A549 (cell line): ENCODE measurements around the gene KLK2.

Source experiments
- CEBPB ChIP-seq, 2 experiments: fragments of >200 bp in 1 of 2; sonication (Bioruptor Twin) in 1 of 2; formaldehyde crosslinking in 1 of 2; IDR thresholded peaks; 2 replicates each; pipeline ENCODE4 v1.6.1; 2012 to 2016
- CHD2 ChIP-seq: fragments of 150-350 bp; IDR thresholded peaks from 2 replicates; pipeline ENCODE4 v1.6.1; 2014; ENCODE audit warnings: low read length; ENCODE audit not compliant: partially characterized antibody
- CTCF ChIP-seq: fragments of >200 bp; sonication (Bioruptor Twin); formaldehyde crosslinking; IDR thresholded peaks from 3 replicates; pipeline ENCODE4 v1.5.1; 2016
- HDAC2 ChIP-seq: fragments of 200-600 bp; sonication (generic); IDR thresholded peaks from 2 replicates; pipeline ENCODE4 v1.6.1; 2016
- KDM1A ChIP-seq: fragments of 200-600 bp; sonication (generic); IDR thresholded peaks from 2 replicates; pipeline ENCODE4 v1.6.1; 2016; ENCODE audit warnings: low read depth, mild to moderate bottlenecking
- MAX ChIP-seq: IDR thresholded peaks from 2 replicates; pipeline ENCODE4 v1.6.1; 2012
- POLR2A ChIP-seq: IDR thresholded peaks from 2 replicates; pipeline ENCODE4 v1.6.1; 2012; ENCODE audit warnings: mild to moderate bottlenecking, low read length
- REST ChIP-seq: fragments of 200-600 bp; sonication (generic); IDR thresholded peaks from 2 replicates; pipeline ENCODE4 v1.6.1; 2016; ENCODE audit warnings: antibody characterized with exemption, mild to moderate bottlenecking, moderate library complexity

GRCh38 chr19:50909240-50910070 is 36.2 kb downstream of the KLK2 start:
- TF ChIP-seq CTCF (no peak), REST (no peak), MAX (no peak), POLR2A (no peak), HDAC2 (no peak), KDM1A (no peak), CHD2 (no peak), CEBPB (IDR thresholded peaks at IDR 0.05) (no peak)
